ENCODE measurements around the gene SLC25A45. TPM values are rescaled to one million over a fixed set of nuclear protein-coding genes. Genes with fewer than 3 reads are reported as not detected.
A peak's percentile ranks its signal among the peaks of the same experiment; 100 is the strongest.

SLC25A45 gene
- polyA plus RNA-seq, 3 donors = 5.0 to 6.0 (median 5.2) TPM

- no peak for DNase-seq (ENCODE audit: low read depth in 3 of 3, low spot score in 2 of 3)
Observed at GRCh38 chr11:65390099-65390941, 7.9 kb upstream of the SLC25A45 start.

DNA sequence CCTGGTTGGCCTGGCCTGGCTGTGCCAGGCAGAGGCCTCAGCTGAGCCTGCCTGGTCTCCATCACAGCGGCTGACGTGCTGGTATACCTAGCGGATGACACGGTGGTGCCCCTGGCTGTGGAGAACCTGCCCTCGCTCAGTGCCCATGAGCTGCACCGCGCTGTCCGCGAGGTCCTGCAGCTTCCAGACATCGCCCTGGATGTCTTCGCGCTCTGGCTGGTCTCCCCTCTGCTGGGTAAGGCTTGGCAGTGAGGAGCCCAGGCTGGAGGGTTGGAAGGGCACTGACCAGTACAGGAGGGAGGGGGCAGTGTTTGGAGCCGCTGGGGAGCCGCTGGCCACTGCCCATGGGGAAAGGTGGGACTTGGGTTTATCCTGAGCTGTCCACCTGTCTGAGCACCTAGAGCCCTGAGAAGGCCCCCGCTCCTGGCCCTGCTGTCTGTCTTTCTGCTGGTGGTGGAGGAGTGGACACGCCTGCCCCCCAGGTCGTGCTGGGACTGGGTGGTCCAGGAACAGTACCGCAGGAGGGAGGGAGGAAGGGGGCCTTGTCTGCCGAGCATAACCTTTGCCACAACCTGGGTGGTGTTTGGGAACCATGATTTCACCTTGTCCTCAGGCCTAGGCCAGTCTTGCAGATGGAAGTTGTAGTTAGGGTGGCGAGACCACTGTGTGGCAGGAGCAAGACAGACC is 7.0 kb upstream of the SLC25A45 start:
- no peak for DNase-seq (ENCODE audit: low read depth in 3 of 3, low spot score in 2 of 3)

- no peak for DNase-seq (ENCODE audit: low read depth in 3 of 3, low spot score in 2 of 3)
Observed at GRCh38 chr11:65388731-65389130, 6.3 kb upstream of the SLC25A45 start.

GRCh38 chr11:65386307-65387140 is 4.1 kb upstream of the SLC25A45 start, which contains the start of gene FRMD8:
FRMD8 (plus strand) TSS chr11:65386637; CDS start chr11:65387037, 400 bp downstream.
- DNase-seq (ENCODE audit: low read depth in 3 of 3, low spot score in 2 of 3) = peak in 2 of 3 donors; percentile 52 to 67

DNA sequence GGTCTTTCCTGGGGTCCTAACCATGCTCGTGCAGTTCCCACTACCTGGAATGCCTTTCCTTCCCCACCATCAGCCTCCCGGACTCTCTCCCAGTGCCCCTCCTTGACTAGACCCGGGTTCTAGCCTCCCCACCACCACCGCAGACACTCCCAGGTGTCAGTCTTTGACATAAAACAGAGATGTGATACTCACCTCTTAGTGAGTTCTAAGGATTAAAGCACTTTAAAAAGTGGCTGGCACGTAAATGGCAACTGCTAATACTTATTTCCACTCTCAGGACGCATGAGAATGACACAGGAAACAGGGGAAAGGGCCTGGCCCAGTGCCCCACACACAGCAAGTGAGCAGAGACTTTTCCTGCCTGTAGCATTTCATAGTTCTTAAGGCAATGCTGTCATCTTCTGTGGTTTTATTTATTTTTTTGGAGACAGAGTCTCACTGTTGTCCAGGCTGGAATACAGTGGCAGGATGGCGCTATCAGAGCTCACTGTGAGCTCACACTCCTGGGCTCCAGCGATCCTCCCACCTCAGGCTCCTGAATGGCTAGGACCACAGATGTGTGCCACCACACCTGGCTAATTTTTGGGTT is 1.9 kb upstream of the SLC25A45 start:
- DNase-seq (ENCODE audit: low read depth in 3 of 3, low spot score in 2 of 3) = no peak

- no peak for DNase-seq (ENCODE audit: low read depth in 3 of 3, low spot score in 2 of 3)
Observed at GRCh38 chr11:65383778-65384177, 1.3 kb upstream of the SLC25A45 start.

- DNase-seq (ENCODE audit: low read depth in 3 of 3, low spot score in 2 of 3) = no peak
Observed at GRCh38 chr11:65382804-65383368, 440 bp upstream of the SLC25A45 start.

GRCh38 chr11:65381716-65382032 is 772 bp downstream of the SLC25A45 start:
- no peak for DNase-seq (ENCODE audit: low read depth in 3 of 3, low spot score in 2 of 3)

DNA sequence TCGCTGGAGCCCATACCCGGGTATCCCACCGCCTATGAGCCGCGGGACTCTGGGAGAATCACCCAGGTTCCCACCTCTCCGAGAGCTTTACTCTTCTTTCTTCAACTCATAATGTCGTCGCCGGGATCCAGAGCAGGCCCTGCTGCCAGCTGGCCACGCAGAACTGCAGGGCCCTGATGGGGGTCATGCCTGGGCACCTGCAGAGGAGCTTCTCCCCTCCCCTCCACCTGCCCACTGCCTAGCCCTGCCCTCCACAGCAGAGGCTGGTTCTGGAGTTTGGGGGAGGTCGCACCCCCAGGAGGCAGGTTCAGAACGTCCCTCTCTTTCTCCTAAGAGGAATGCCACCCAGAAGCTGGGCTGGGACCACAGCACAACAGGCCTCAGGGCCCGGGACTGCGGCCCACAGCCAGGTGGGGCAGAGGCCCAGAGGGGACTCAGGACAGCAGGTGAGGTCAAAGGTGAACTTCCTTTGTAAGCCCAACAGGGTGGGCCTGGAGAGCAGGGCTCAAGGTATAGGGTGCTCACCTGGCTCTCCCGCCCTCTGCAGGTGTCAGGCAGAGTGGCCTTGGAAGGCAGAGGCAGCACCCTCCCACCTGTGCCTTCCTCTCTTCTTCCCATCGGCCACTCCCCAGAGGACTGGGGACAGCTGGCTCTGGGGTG is 1.9 kb downstream of the SLC25A45 start:
- no peak for DNase-seq (ENCODE audit: low read depth in 3 of 3, low spot score in 2 of 3)

GRCh38 chr11:65379698-65380459 is 2.6 kb downstream of the SLC25A45 start:
- no peak for DNase-seq (ENCODE audit: low read depth in 3 of 3, low spot score in 2 of 3)

DNA sequence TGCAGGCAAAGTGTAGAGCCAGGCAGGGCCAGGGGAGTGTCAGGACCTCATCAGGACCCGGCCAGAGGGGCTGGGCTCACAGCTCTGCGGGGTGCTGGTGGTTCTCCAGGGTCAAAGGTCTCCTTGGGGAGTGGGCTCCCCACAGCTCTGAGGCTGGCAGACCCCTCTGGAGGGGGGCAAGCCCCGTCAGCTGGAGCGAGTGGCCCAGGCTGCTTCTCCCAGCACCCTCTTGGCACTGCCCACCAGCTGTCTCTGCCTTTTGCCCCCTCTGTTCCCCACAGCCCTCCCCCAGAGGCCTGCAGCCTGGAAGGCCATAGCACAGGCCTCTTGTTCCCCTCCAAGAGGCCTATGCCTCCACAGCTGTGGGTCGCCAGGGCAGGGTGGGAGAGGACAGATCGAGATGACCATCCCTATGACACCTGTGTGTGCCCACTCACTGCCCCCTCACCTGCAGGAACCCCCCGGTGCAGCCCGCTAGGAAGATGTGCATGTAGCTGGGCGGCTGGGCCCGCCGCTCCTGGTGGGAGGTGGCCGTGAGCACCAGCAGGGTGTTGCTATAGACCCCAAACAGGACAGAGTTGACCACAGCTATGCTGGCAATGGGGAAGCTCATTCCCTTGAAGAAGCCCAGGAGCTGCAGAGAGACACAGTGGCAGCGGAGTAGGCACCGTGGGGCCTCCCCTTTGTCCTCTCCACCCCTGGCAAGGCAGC is 3.4 kb downstream of the SLC25A45 start:
- no peak for DNase-seq (ENCODE audit: low read depth in 3 of 3, low spot score in 2 of 3)

DNA sequence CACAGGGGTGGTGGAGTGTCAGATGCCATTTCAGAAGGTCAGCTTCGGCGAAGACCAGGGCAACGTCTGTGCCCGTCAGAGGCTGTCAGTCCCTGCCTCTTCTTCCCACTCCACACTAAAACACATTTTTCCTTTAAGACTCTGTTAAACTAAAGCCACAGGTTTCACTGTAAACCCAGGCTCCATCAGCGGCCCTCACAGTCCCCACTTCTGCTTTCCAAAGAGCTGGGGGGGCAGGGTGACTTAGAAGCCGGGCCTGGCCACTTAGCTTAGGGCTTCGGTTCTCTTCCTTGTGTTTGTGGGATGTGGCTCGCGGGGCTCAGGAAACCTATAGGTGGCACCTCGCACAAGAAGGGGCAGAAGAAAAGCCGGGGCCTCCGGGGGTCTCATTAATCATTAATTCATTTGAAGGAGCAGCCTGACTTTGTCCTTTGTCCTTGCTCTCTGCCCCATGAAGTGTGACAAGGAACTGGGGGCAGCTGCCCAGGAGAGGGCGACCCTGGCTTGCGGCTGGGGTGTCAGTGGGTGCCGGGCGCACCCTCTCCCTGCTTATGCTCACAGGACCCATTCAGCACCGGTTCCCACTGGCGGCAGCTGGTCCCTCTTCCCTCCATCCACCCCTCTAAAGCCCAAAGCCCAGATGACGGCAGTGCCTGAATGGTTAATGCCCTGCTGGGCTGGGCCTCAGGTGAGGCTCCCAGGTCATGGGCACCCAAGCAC is 4.1 kb downstream of the SLC25A45 start:
- DNase-seq (ENCODE audit: low read depth in 3 of 3, low spot score in 2 of 3) = no peak

GRCh38 chr11:65377777-65378176 is 4.7 kb downstream of the SLC25A45 start:
- no peak for DNase-seq (ENCODE audit: low read depth in 3 of 3, low spot score in 2 of 3)

DNA sequence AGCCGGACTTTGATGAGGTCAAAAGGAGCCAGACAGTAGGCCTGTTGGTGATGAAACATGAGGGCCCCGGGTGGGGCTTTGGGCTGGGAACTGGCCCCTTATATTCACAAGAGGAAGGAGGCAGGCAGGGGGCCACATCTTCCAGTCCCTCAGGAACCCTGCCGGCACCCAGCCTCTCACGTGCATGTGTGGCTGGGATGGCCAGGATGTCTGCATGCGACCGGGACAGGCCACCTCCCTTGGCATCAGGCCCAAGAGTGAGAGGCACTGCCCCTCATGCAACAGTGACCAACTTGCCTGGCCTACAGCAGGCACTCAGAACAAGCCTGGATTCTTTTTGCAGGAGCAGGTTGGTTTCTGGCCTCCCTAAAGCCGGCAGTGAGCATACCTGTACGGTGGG is 5.4 kb downstream of the SLC25A45 start:
- DNase-seq (ENCODE audit: low read depth in 3 of 3, low spot score in 2 of 3) = no peak

DNA sequence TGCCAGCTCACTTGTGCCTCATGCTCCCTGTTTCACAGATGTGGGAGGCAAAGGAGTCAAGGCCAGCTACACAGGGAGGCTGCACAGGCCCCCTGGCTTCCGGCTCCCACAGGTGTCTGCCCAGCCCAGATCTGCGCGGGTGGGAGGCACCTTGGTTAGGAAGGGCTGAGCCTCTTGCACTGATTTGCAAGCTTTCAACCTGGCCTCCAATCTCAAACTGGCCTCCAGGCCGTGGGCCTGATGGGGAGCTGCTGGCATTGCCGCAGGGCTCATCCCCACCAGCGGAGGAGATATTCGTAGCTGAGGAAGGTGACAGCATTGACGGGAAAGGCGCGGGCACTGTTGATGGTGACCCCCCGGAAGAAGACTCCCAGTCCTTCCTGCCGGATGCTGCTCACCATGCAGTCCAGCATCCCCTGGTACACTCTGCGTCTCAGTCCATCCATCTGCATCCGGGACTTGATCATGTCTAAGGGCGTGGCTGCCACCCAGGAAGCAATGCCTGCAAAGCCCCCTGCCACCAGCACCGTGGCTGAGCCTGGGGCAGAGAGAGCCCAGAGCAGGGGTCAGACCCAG is 6.2 kb downstream of the SLC25A45 start:
- DNase-seq (ENCODE audit: low read depth in 3 of 3, low spot score in 2 of 3) = no peak

- no peak for DNase-seq (ENCODE audit: low read depth in 3 of 3, low spot score in 2 of 3)
Observed at GRCh38 chr11:65375012-65375411, 7.4 kb downstream of the SLC25A45 start.

- no peak for DNase-seq (ENCODE audit: low read depth in 3 of 3, low spot score in 2 of 3)
Observed at GRCh38 chr11:65373839-65374580, 8.4 kb downstream of the SLC25A45 start.

Measured in right renal cortex interstitium (tissue), 3 donors.